ENCODE data around the gene RAPGEF4.

- TF ChIP-seq CTCF (IDR thresholded peaks at IDR 0.05), result no peak
- TF ChIP-seq POLR2AphosphoS5 (IDR thresholded peaks at IDR 0.05), result no peak
Measured at GRCh38 chr2:172951554-172951953, 215.9 kb downstream of the RAPGEF4 start.

Data from gastroesophageal sphincter (tissue), 3 donors.